ENCODE data around the gene TTC4.

TTC4 gene

DNA sequence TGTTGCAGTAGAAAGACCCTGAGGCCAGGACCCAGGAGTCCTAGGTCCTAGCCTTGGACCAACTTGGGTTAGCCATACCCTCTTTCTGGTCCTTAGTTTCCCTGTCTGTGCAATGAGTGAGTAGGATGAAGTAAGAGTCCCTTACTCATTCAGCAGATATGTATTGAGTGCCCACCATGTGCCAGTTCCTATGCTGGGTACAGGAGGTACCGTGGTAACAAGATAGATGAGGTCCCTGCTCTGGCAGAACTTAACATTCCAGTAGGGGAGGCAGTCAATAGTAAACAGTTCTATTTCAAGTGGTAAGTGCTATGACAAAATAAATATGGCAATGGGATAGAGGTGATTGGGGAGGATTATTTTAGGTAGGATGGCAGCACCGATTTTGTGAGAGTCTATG, 66.9 kb downstream of the TTC4 start:
- Histone ChIP-seq H4K20me1 (ENCODE audit: control insufficient read depth, insufficient read depth, low read depth, low read length) (no peaks in the 10 kb centered on the region), H3K4me3 (ENCODE audit: low read length) (no peak overlapping the region), H3K27me3 (ENCODE audit: control insufficient read depth, low read length) (no peaks in the 10 kb centered on the region; the same call in 1 of the 2 replicates), H3K4me2 (ENCODE audit: low read length) (no peak overlapping the region), H3F3A (ENCODE audit: control insufficient read depth, insufficient read depth) (no peaks in the 10 kb centered on the region), H3K9me3 (ENCODE audit: control insufficient read depth, insufficient read depth, low read length) (no peaks in the 10 kb centered on the region), H3K9me2 (replicated peaks; ENCODE audit: control insufficient read depth, low read length) (no peaks in the 10 kb centered on the region), H3K36me3 (ENCODE audit: control insufficient read depth, low read length) (no peaks in the 10 kb centered on the region), H3K4me1 (ENCODE audit: control insufficient read depth, low read length) (no peaks in the 10 kb centered on the region), H3K79me2 (ENCODE audit: control insufficient read depth, low read length) (no peaks in the 10 kb centered on the region), H3K27ac (ENCODE audit: low read depth, low read length) (no peak overlapping the region)
- no peak for TF ChIP-seq EZH2phosphoT487 (IDR thresholded peaks at IDR 0.05; ENCODE audit: borderline replicate concordance, low read length)
- TF ChIP-seq, protein P1, sequence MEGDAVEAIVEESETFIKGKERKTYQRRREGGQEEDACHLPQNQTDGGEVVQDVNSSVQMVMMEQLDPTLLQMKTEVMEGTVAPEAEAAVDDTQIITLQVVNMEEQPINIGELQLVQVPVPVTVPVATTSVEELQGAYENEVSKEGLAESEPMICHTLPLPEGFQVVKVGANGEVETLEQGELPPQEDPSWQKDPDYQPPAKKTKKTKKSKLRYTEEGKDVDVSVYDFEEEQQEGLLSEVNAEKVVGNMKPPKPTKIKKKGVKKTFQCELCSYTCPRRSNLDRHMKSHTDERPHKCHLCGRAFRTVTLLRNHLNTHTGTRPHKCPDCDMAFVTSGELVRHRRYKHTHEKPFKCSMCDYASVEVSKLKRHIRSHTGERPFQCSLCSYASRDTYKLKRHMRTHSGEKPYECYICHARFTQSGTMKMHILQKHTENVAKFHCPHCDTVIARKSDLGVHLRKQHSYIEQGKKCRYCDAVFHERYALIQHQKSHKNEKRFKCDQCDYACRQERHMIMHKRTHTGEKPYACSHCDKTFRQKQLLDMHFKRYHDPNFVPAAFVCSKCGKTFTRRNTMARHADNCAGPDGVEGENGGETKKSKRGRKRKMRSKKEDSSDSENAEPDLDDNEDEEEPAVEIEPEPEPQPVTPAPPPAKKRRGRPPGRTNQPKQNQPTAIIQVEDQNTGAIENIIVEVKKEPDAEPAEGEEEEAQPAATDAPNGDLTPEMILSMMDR (IDR thresholded peaks at IDR 0.05; ENCODE audit: low read depth, low read length, poor library complexity, severe bottlenecking) = no peak

DNA sequence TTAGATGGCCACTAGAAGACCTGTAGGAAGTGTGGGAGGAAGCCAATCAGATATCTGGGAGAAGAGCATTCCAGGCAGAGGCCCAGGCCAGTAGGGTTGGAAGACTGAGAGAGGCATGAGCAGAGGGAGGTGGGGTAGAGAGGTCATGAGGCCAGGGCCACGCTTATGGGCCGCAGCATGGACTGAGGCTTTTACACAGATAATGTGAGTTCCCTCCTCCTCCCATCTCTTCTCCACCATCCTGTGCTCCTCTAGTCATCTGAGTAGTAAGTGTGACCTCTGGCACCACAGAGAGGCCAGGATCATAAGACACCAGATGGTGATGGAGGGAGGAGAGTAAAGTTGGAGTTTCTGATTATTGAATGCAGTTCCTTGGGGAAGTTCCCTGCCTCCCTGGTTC, 68.4 kb downstream of the TTC4 start:
- Histone ChIP-seq H3K4me3 (ENCODE audit: low read length) (no peak overlapping the region), H3K79me2 (ENCODE audit: control insufficient read depth, low read length) (no peaks in the 10 kb centered on the region), H3K4me1 (ENCODE audit: control insufficient read depth, low read length) (no peaks in the 10 kb centered on the region), H3K4me2 (ENCODE audit: low read length) (no peak overlapping the region), H3K36me3 (ENCODE audit: control insufficient read depth, low read length) (no peaks in the 10 kb centered on the region), H4K20me1 (ENCODE audit: control insufficient read depth, insufficient read depth, low read depth, low read length) (no peaks in the 10 kb centered on the region), H3K9me2 (replicated peaks; ENCODE audit: control insufficient read depth, low read length) (no peaks in the 10 kb centered on the region), H3K9me3 (ENCODE audit: control insufficient read depth, insufficient read depth, low read length) (no peaks in the 10 kb centered on the region), H3K27ac (ENCODE audit: low read depth, low read length) (no peak overlapping the region), H3F3A (ENCODE audit: control insufficient read depth, insufficient read depth) (no peaks in the 10 kb centered on the region), H3K27me3 (ENCODE audit: control insufficient read depth, low read length) (no peaks in the 10 kb centered on the region; the same call in 1 of the 2 replicates)
- no peak for TF ChIP-seq EZH2phosphoT487 (IDR thresholded peaks at IDR 0.05; ENCODE audit: borderline replicate concordance, low read length)
- TF ChIP-seq, protein P1 (IDR thresholded peaks at IDR 0.05; ENCODE audit: low read depth, low read length, poor library complexity, severe bottlenecking) = no peak

DNA sequence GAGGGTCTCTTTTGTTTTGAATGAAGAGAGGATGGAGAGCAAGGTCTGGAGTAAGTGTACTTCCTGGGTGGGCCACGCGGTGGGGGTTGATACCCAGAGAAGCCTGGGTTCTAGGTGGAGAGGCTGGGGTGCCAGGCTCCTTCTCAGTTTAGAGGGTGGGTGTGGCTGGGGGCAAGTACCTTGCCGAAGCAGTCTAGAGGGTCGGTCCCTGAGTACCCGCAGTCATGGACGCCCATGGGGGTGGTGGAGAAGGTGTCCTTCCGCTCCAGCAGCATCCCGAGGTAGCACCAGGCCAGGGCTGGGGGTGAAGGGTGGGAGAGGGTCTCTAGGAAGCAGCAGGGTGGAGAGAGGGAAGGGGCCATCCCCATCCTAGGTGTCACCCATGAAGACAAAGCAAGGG, 71.1 kb downstream of the TTC4 start:
- H4K20me1 ChIP-seq (ENCODE audit: control insufficient read depth, insufficient read depth, low read depth, low read length) = no peaks in the 10 kb centered on the region
- no peaks in the 10 kb centered on the region for H3K9me3 ChIP-seq (ENCODE audit: control insufficient read depth, insufficient read depth, low read length)
- no peak overlapping the region for H3K4me2 ChIP-seq (ENCODE audit: low read length)
- no peak overlapping the region for H3K4me3 ChIP-seq (ENCODE audit: low read length)
- no peaks in the 10 kb centered on the region for H3K79me2 ChIP-seq (ENCODE audit: control insufficient read depth, low read length)
- no peaks in the 10 kb centered on the region for H3K36me3 ChIP-seq (ENCODE audit: control insufficient read depth, low read length)
- H3K27me3 ChIP-seq (ENCODE audit: control insufficient read depth, low read length) = no peaks in the 10 kb centered on the region; the same call in 1 of the 2 replicates
- H3K27ac ChIP-seq (ENCODE audit: low read depth, low read length) = no peak overlapping the region
- no peaks in the 10 kb centered on the region for H3F3A ChIP-seq (ENCODE audit: control insufficient read depth, insufficient read depth)
- H3K4me1 ChIP-seq (ENCODE audit: control insufficient read depth, low read length) = no peaks in the 10 kb centered on the region
- H3K9me2 ChIP-seq (replicated peaks; ENCODE audit: control insufficient read depth, low read length) = no peaks in the 10 kb centered on the region
- TF ChIP-seq, protein P1 (IDR thresholded peaks at IDR 0.05; ENCODE audit: low read depth, low read length, poor library complexity, severe bottlenecking) = no peak
- TF ChIP-seq EZH2phosphoT487 (IDR thresholded peaks at IDR 0.05; ENCODE audit: borderline replicate concordance, low read length) = no peak

All from DOHH2 (cell line).